HepG2 (cell line): ENCODE measurements around the gene LLGL1. TPM values are rescaled to one million over a fixed set of nuclear protein-coding genes. Genes with fewer than 3 reads are reported as not detected.

ENCODE experiments used
- BCL3 ChIP-seq: sonication (generic); formaldehyde crosslinking; IDR thresholded peaks from 2 replicates; pipeline ENCODE4 v1.5.1; 2020; ENCODE audit warnings: mild to moderate bottlenecking, missing genetic modification reagents, moderate library complexity
- BRCA1 ChIP-seq: sonication (generic); formaldehyde crosslinking; IDR thresholded peaks from 2 replicates; pipeline ENCODE4 v1.4.0; 2020; ENCODE audit warnings: missing genetic modification reagents
- ESRRA ChIP-seq: sonication (generic); formaldehyde crosslinking; IDR thresholded peaks from 2 replicates; pipeline ENCODE4 v1.5.1; 2020; ENCODE audit warnings: mild to moderate bottlenecking, low read depth, missing genetic modification reagents
- FOXC1 ChIP-seq: sonication (generic); formaldehyde crosslinking; IDR thresholded peaks from 2 replicates; pipeline ENCODE4 v1.8.0; 2022; ENCODE audit warnings: mild to moderate bottlenecking, missing genetic modification reagents, borderline replicate concordance
- FOXJ3 ChIP-seq: sonication (generic); formaldehyde crosslinking; IDR thresholded peaks from 2 replicates; pipeline ENCODE4 v1.4.0; 2020; ENCODE audit warnings: missing genetic modification reagents, mild to moderate bottlenecking, borderline replicate concordance
- HDAC1 ChIP-seq: sonication (generic); formaldehyde crosslinking; IDR thresholded peaks from 2 replicates; pipeline ENCODE4 v1.5.1; 2020; ENCODE audit warnings: mild to moderate bottlenecking, missing genetic modification reagents
- HHEX ChIP-seq: IDR thresholded peaks from 2 replicates; pipeline ENCODE4 v1.6.1; 2016; ENCODE audit warnings: control low read depth
- IRF1 ChIP-seq: sonication (generic); formaldehyde crosslinking; IDR thresholded peaks from 2 replicates; pipeline ENCODE4 v1.4.0; 2020; ENCODE audit warnings: low read depth, mild to moderate bottlenecking, missing genetic modification reagents
- MED1 ChIP-seq: sonication (generic); formaldehyde crosslinking; IDR thresholded peaks from 2 replicates; pipeline ENCODE4 v1.4.0; 2020; ENCODE audit warnings: missing genetic modification reagents
- PITX1 ChIP-seq: sonication (generic); formaldehyde crosslinking; IDR thresholded peaks from 2 replicates; pipeline ENCODE4 v1.5.1; 2020; ENCODE audit warnings: mild to moderate bottlenecking, missing genetic modification reagents
- RBM22 ChIP-seq: fragments of 200-400 bp; formaldehyde crosslinking; optimal IDR thresholded peaks from 2 replicates; pipeline ENCODE3; 2017; ENCODE audit warnings: mild to moderate bottlenecking, low read length, moderate library complexity
- RBM39 ChIP-seq: fragments of 200-400 bp; formaldehyde crosslinking; IDR thresholded peaks from one replicate; pipeline ENCODE4 v1.6.1; 2018; ENCODE audit warnings: antibody characterized with exemption, mild to moderate bottlenecking, low read depth, low read length; ENCODE audit not compliant: poor library complexity, severe bottlenecking
- WIZ ChIP-seq: sonication (generic); formaldehyde crosslinking; IDR thresholded peaks from 2 replicates; pipeline ENCODE4 v1.5.1; 2020; ENCODE audit warnings: mild to moderate bottlenecking, missing genetic modification reagents
- XBP1 ChIP-seq: sonication (generic); formaldehyde crosslinking; IDR thresholded peaks from 2 replicates; pipeline ENCODE4 v1.5.0; 2020; ENCODE audit warnings: missing genetic modification reagents
- ZBTB20 ChIP-seq: sonication (generic); formaldehyde crosslinking; IDR thresholded peaks from 2 replicates; pipeline ENCODE4 v1.8.1; 2023; ENCODE audit warnings: missing genetic modification reagents, low read depth, mild to moderate bottlenecking, borderline replicate concordance
- ZFY ChIP-seq: sonication (generic); formaldehyde crosslinking; IDR thresholded peaks from 2 replicates; pipeline ENCODE4 v1.4.0; 2020; ENCODE audit warnings: missing genetic modification reagents
- ZIK1 ChIP-seq: sonication (generic); formaldehyde crosslinking; IDR thresholded peaks from 2 replicates; pipeline ENCODE4 v1.5.0; 2020; ENCODE audit warnings: mild to moderate bottlenecking, low read depth, missing genetic modification reagents, borderline replicate concordance
- ZNF432 ChIP-seq: sonication (generic); formaldehyde crosslinking; IDR thresholded peaks from 2 replicates; pipeline ENCODE4 v1.5.0; 2020; ENCODE audit warnings: missing genetic modification reagents, mild to moderate bottlenecking, borderline replicate concordance
- ZNF547 ChIP-seq: sonication (generic); formaldehyde crosslinking; IDR thresholded peaks from 2 replicates; pipeline ENCODE4 v1.5.1; 2020; ENCODE audit warnings: mild to moderate bottlenecking, missing genetic modification reagents
- ZNF605 ChIP-seq: sonication (generic); formaldehyde crosslinking; IDR thresholded peaks from 2 replicates; pipeline ENCODE4 v1.8.0; 2022; ENCODE audit warnings: mild to moderate bottlenecking, missing genetic modification reagents
- ZNF644 ChIP-seq: IDR thresholded peaks from 2 replicates; pipeline ENCODE4 v1.6.1; 2016; ENCODE audit warnings: low read depth
- ZNF703 ChIP-seq: sonication (generic); formaldehyde crosslinking; IDR thresholded peaks from 2 replicates; pipeline ENCODE4 v1.5.1; 2020; ENCODE audit warnings: missing genetic modification reagents, mild to moderate bottlenecking, moderate library complexity, borderline replicate concordance
- ZNF704 ChIP-seq: sonication (generic); formaldehyde crosslinking; IDR thresholded peaks from 2 replicates; pipeline ENCODE4 v1.8.1; 2023; ENCODE audit warnings: mild to moderate bottlenecking, inconsistent platforms, moderate library complexity, missing genetic modification reagents, borderline replicate concordance
- ZNF800 ChIP-seq: sonication (generic); formaldehyde crosslinking; IDR thresholded peaks from 2 replicates; pipeline ENCODE4 v1.4.0; 2020; ENCODE audit warnings: missing genetic modification reagents
- polyA plus RNA-seq, 8 experiments: library from polyadenylated mRNA; depleted of rRNA in 3 of 8; stranded (reverse) in 7 of 8; unstranded in 1 of 8; fragments of >200 nt; fragmentation: Illumina TruSeq in 4 of 8; extraction: Trizol in 4 of 8; gene quantifications; 2 replicates each; pipeline versions ENCODE4 v1.2.1 to v1.2.3, GENCODE V29; 2011 to 2016; ENCODE audit warnings: low read depth in 4 of 8, missing spikeins in 1 of 8, mixed read lengths in 1 of 8; ENCODE audit not compliant: insufficient read depth in 1 of 8
- total RNA-seq, 5 experiments: library from RNA; depleted of rRNA; stranded (reverse); fragments of >200 nt; fragmentation: Illumina TruSeq; extraction: Trizol; gene quantifications; 2 replicates each; pipeline ENCODE4 v1.2.3, GENCODE V29; 2016; ENCODE audit warnings: low read depth in 1 of 5

The LLGL1 gene
- total and polyA plus RNA-seq, 2 of the 13 experiments (the other 11 are each of a cell fraction or from before 2014, with no cell fraction given), result 15.0 to 15.3 TPM

GRCh38 chr17:18182978-18183333 is 42.5 kb upstream of the LLGL1 start (continued):
- TF ChIP-seq ZNF703 (CRISPR knock-in tag), result no peak
- TF ChIP-seq IRF1 (CRISPR knock-in tag), result no peak
- TF ChIP-seq BCL3 (CRISPR knock-in tag), result no peak; the same call in 1 of the 2 replicates
- no peak for TF ChIP-seq ZNF644 (CRISPR knock-in tag)
- 0 out of 2 replicates have a peak, but pooled peaks have one; percentile 54 for TF ChIP-seq BRCA1
- TF ChIP-seq ESRRA (CRISPR knock-in tag), result no peak; the same call in 1 of the 2 replicates
- TF ChIP-seq XBP1 (CRISPR knock-in tag), result no peak
- peak; percentile 49; the same call in 1 of the 2 replicates for TF ChIP-seq MED1 (CRISPR knock-in tag)
- peak; percentile 74; the same call in 1 of the 2 replicates for TF ChIP-seq ZNF800
- peak; percentile 23; the same call in 1 of the 2 replicates for TF ChIP-seq ZBTB20 (CRISPR knock-in tag)
- TF ChIP-seq FOXJ3 (CRISPR knock-in tag), result 0 out of 2 replicates have a peak, but pooled peaks have one; percentile 48
- TF ChIP-seq PITX1 (CRISPR knock-in tag), result peak; percentile 44; the same call in 1 of the 2 replicates
- TF ChIP-seq WIZ (CRISPR knock-in tag), result 0 out of 2 replicates have a peak, but pooled peaks have one; percentile 49
- TF ChIP-seq RBM22, result no peak
- peak; percentile 6 for TF ChIP-seq RBM39
- TF ChIP-seq HHEX (CRISPR knock-in tag), result no peak
- TF ChIP-seq ZIK1, result no peak
- TF ChIP-seq ZNF547 (CRISPR knock-in tag), result no peak
- TF ChIP-seq ZNF704 (CRISPR knock-in tag), result peak; percentile 52; the same call in 1 of the 2 replicates
- TF ChIP-seq ZNF432 (CRISPR knock-in tag), result no peak
- no peak; the same call in 1 of the 2 replicates for TF ChIP-seq FOXC1 (CRISPR knock-in tag)
- peak; percentile 43 for TF ChIP-seq ZNF605 (CRISPR knock-in tag)
- TF ChIP-seq HDAC1, result peak; percentile 28; the same call in 1 of the 2 replicates
- no peak for TF ChIP-seq ZFY (CRISPR knock-in tag)
